Smooth muscle cell (in vitro differentiated cells): ENCODE data around the gene CCDC90B. TPM values are rescaled to one million over a fixed set of nuclear protein-coding genes. Genes with fewer than 3 reads are reported as not detected.

Experiments
- DNase-seq: peaks from one replicate; lab custom pipeline; 2025; ENCODE audit not compliant: unreplicated experiment; lab: John Stamatoyannopoulos, UW
- H2AFZ ChIP-seq: fragments of 200-600 bp; sonication (generic); 2 replicates; pipeline ENCODE4 v1.6.0; 2016; ENCODE audit warnings: antibody characterized with exemption, low read depth, mild to moderate bottlenecking
- H3F3A ChIP-seq: fragments of 200-600 bp; sonication (generic); 2 replicates; pipeline ENCODE4 v1.6.0; 2017; ENCODE audit warnings: antibody characterized with exemption, low read depth
- H3K27ac ChIP-seq: fragments of 200-600 bp; sonication (generic); 2 replicates; pipeline ENCODE4 v1.5.1; 2016; ENCODE audit warnings: low read depth, mild to moderate bottlenecking
- H3K27me3 ChIP-seq: fragments of 200-600 bp; sonication (generic); 2 replicates; pipeline ENCODE4 v1.6.1; 2016; ENCODE audit warnings: low read depth, mild to moderate bottlenecking
- H3K36me3 ChIP-seq: fragments of 200-600 bp; sonication (generic); 2 replicates; pipeline ENCODE4 v1.5.1; 2016; ENCODE audit warnings: low read depth
- H3K4me1 ChIP-seq: fragments of 200-600 bp; sonication (generic); 2 replicates; pipeline ENCODE4 v1.5.1; 2016; ENCODE audit warnings: low read depth
- H3K4me2 ChIP-seq: fragments of 200-600 bp; sonication (generic); 2 replicates; pipeline ENCODE4 v1.6.0; 2016; ENCODE audit warnings: mild to moderate bottlenecking
- H3K4me3 ChIP-seq: fragments of 200-600 bp; sonication (generic); 2 replicates; pipeline ENCODE4 v1.5.1; 2016; ENCODE audit warnings: mild to moderate bottlenecking
- H3K79me2 ChIP-seq: fragments of 200-600 bp; sonication (generic); 2 replicates; pipeline ENCODE4 v1.6.0; 2016; ENCODE audit warnings: low read depth, mild to moderate bottlenecking
- H3K9ac ChIP-seq: fragments of 200-600 bp; sonication (generic); 2 replicates; pipeline ENCODE4 v1.6.0; 2016; ENCODE audit warnings: low read depth
- H3K9me3 ChIP-seq: fragments of 200-600 bp; sonication (generic); replicated peaks from 2 replicates; pipeline ENCODE4 v1.5.1; 2016; ENCODE audit warnings: low read depth
- H4K20me1 ChIP-seq: fragments of 200-600 bp; sonication (generic); 2 replicates; pipeline ENCODE4 v1.6.0; 2016; ENCODE audit warnings: low read depth
- CTCF ChIP-seq: fragments of 200-600 bp; sonication (generic); IDR thresholded peaks from 2 replicates; pipeline ENCODE4 v1.5.1; 2017; ENCODE audit warnings: borderline replicate concordance, mild to moderate bottlenecking, antibody characterized with exemption; ENCODE audit not compliant: insufficient read depth, poor library complexity, severe bottlenecking
- WGBS: methylation state at CpG from one replicate; pipeline ENCODE4 v1.1.7; 2016; ENCODE audit warnings: low lambda C conversion rate; 5-methylcytosine and 5-hydroxymethylcytosine counted together
- polyA plus RNA-seq: library from polyadenylated mRNA; unstranded; fragments of >200 nt; fragmentation: Nextera tagmentation; extraction: Ambion mirVana; gene quantifications from 2 replicates; pipeline ENCODE4 v1.2.1, GENCODE V29; 2016
- total RNA-seq: library from RNA; depleted of rRNA; stranded (reverse); fragments of >200 nt; gene quantifications from 2 replicates; pipeline ENCODE4 v1.2.3, GENCODE V29; 2014

Gene CCDC90B
- total and polyA plus RNA-seq, 2 experiments from 2014 or later: 60.2 to 86.4 TPM

- Histone ChIP-seq H3K9ac (no peak overlapping the region), H3K79me2 (no peaks in the 10 kb centered on the region), H3K4me2 (no peak overlapping the region), H4K20me1 (no peaks in the 10 kb centered on the region), H3F3A (no peaks in the 10 kb centered on the region), H3K27ac (no peak overlapping the region), H3K9me3 (no peaks in the 10 kb centered on the region), H3K4me1 (no peaks in the 10 kb centered on the region), H3K4me3 (no peak overlapping the region), H3K27me3 (no peaks in the 10 kb centered on the region), H3K36me3 (no peaks in the 10 kb centered on the region), H2AFZ (no peak overlapping the region)
- no peak for TF ChIP-seq CTCF
- 95% methylated on average over 4 of the region's 4 CpGs for WGBS
- no peak for DNase-seq
Measured at GRCh38 chr11:83306200-83307080, 20.3 kb upstream of the CCDC90B start.

GRCh38 chr11:83303316-83303715, 17.1 kb upstream of the CCDC90B start:
- Histone ChIP-seq H3F3A (no peaks in the 10 kb centered on the region), H3K9ac (no peak overlapping the region), H3K4me1 (no peaks in the 10 kb centered on the region), H3K27me3 (no peaks in the 10 kb centered on the region), H3K4me2 (no peak overlapping the region), H2AFZ (no peak overlapping the region), H3K79me2 (no peaks in the 10 kb centered on the region), H3K4me3 (no peak overlapping the region), H3K27ac (no peak overlapping the region), H4K20me1 (no peaks in the 10 kb centered on the region), H3K9me3 (no peaks in the 10 kb centered on the region), H3K36me3 (no peaks in the 10 kb centered on the region)
- 79% methylated on average over 4 of the region's 4 CpGs for WGBS
- TF ChIP-seq CTCF: no peak
- DNase-seq: no peak

GRCh38 chr11:83302151-83302550, 16.0 kb upstream of the CCDC90B start:
- no peak overlapping the region for H3K4me2 ChIP-seq
- H3K79me2 ChIP-seq: no peaks in the 10 kb centered on the region
- DNase-seq: no peak
- no peak for TF ChIP-seq CTCF
- no peak overlapping the region for H2AFZ ChIP-seq
- H3K36me3 ChIP-seq: no peaks in the 10 kb centered on the region
- no peak overlapping the region for H3K27ac ChIP-seq
- WGBS: 87% methylated on average over 3 of the region's 3 CpGs
- no peak overlapping the region for H3K4me3 ChIP-seq
- H3K9me3 ChIP-seq: no peaks in the 10 kb centered on the region
- no peak overlapping the region for H3K9ac ChIP-seq
- H4K20me1 ChIP-seq: no peaks in the 10 kb centered on the region
- no peaks in the 10 kb centered on the region for H3K27me3 ChIP-seq
- no peaks in the 10 kb centered on the region for H3F3A ChIP-seq
- H3K4me1 ChIP-seq: no peaks in the 10 kb centered on the region

GRCh38 chr11:83299681-83300080, 13.5 kb upstream of the CCDC90B start:
- H3F3A ChIP-seq: no peaks in the 10 kb centered on the region
- TF ChIP-seq CTCF: no peak

More at GRCh38 chr11:83299681-83300080, 13.5 kb upstream of the CCDC90B start:
- H4K20me1 ChIP-seq: no peaks in the 10 kb centered on the region
- no peak overlapping the region for H3K4me2 ChIP-seq
- H3K9ac ChIP-seq: no peak overlapping the region
- no peak overlapping the region for H2AFZ ChIP-seq
- H3K27me3 ChIP-seq: no peaks in the 10 kb centered on the region
- no peak overlapping the region for H3K27ac ChIP-seq
- no peaks in the 10 kb centered on the region for H3K9me3 ChIP-seq
- H3K4me3 ChIP-seq: no peak overlapping the region
- no peaks in the 10 kb centered on the region for H3K4me1 ChIP-seq
- H3K36me3 ChIP-seq: no peaks in the 10 kb centered on the region
- H3K79me2 ChIP-seq: no peaks in the 10 kb centered on the region
- 93% methylated on average over 6 of the region's 6 CpGs for WGBS
- DNase-seq: no peak
